Fibroblast of lung (primary cell): ENCODE data around the gene TTLL12. TPM values are rescaled to one million over a fixed set of nuclear protein-coding genes. Genes with fewer than 3 reads are reported as not detected.

ENCODE experiments used
- DNase-seq, 2 donors: peaks; one replicate each; pipeline versions ENCODE4 v3.0.0 to v3.0.0-alpha.2; 2010; ENCODE audit warnings: low read depth in 2 of 2
- H2AFZ ChIP-seq: 2 replicates; pipeline ENCODE4 v1.5.1; 2012; ENCODE audit warnings: low read length, control low read depth, inconsistent platforms
- H3K27ac ChIP-seq: 2 replicates; pipeline ENCODE4 v1.5.1; 2011; ENCODE audit warnings: low read length, control low read depth; ENCODE audit not compliant: insufficient read depth
- H3K27me3 ChIP-seq: 2 replicates; pipeline ENCODE4 v1.5.1; 2011; ENCODE audit warnings: mild to moderate bottlenecking, low read length; ENCODE audit not compliant: control insufficient read depth, insufficient read depth
- H3K36me3 ChIP-seq: 2 replicates; pipeline ENCODE4 v1.5.1; 2011; ENCODE audit warnings: low read length; ENCODE audit not compliant: control insufficient read depth, insufficient read depth
- H3K4me1 ChIP-seq: 2 replicates; pipeline ENCODE4 v1.5.1; 2011; ENCODE audit warnings: low read length; ENCODE audit not compliant: control insufficient read depth, insufficient read depth; ENCODE audit errors: extremely low read depth
- H3K4me2 ChIP-seq: 2 replicates; pipeline ENCODE4 v1.5.1; 2011; ENCODE audit warnings: low read length, control low read depth; ENCODE audit not compliant: insufficient read depth; ENCODE audit errors: extremely low read depth
- H3K4me3 ChIP-seq, 4 experiments: fragments of 200-600 bp in 1 of 4; sonication (generic) in 1 of 4; replicated peaks in 1 of 4; 2 replicates each; pipeline ENCODE4 v1.5.1; 2011 to 2016; ENCODE audit warnings: low read length in 4 of 4, low read depth in 3 of 4, mild to moderate bottlenecking in 3 of 4, control low read depth in 2 of 4, inconsistent platforms in 1 of 4, mixed read lengths in 1 of 4; ENCODE audit not compliant: insufficient read depth in 1 of 4; ENCODE audit errors: control extremely low read depth in 1 of 4
- H3K79me2 ChIP-seq: 2 replicates; pipeline ENCODE4 v1.5.1; 2012; ENCODE audit warnings: mild to moderate bottlenecking, low read length, inconsistent platforms; ENCODE audit not compliant: control insufficient read depth, insufficient read depth
- H3K9ac ChIP-seq: 2 replicates; pipeline ENCODE4 v1.5.1; 2011; ENCODE audit warnings: mild to moderate bottlenecking, low read length, control low read depth; ENCODE audit not compliant: insufficient read depth
- H3K9me3 ChIP-seq: 2 replicates; pipeline ENCODE4 v1.5.1; 2012; ENCODE audit warnings: low read depth, low read length; ENCODE audit not compliant: control insufficient read depth, insufficient read depth
- H4K20me1 ChIP-seq: 2 replicates; pipeline ENCODE4 v1.5.1; 2011; ENCODE audit warnings: low read length; ENCODE audit not compliant: control insufficient read depth, insufficient read depth; ENCODE audit errors: extremely low read depth
- CTCF ChIP-seq, 2 donors: IDR thresholded peaks in 1 of 2; conservative IDR thresholded peaks in 1 of 2; 1 replicate in 1 of 2; 2 replicates in 1 of 2; pipeline ENCODE4 v1.5.1; 2011 to 2012; ENCODE audit warnings: low read length in 2 of 2, control low read depth in 1 of 2, inconsistent platforms in 1 of 2, low read depth in 1 of 2, mild to moderate bottlenecking in 1 of 2
- EZH2 ChIP-seq: IDR thresholded peaks from 2 replicates; pipeline ENCODE4 v1.5.1; 2012; ENCODE audit warnings: low read length, control low read depth, mild to moderate bottlenecking; ENCODE audit errors: missing control alignments
- polyA plus RNA-seq, 2 donors: library from polyadenylated mRNA; depleted of rRNA in 1 of 2; stranded (reverse) in 1 of 2; unstranded in 1 of 2; fragments of >200 nt; gene quantifications; 2 replicates each; pipeline ENCODE4 v1.2.1, GENCODE V29; 2011 to 2012; ENCODE audit warnings: missing spikeins in 1 of 2
- total RNA-seq: library from RNA; depleted of rRNA; stranded (reverse); fragments of >200 nt; gene quantifications from 2 replicates; pipeline ENCODE4 v1.2.1, GENCODE V29; 2014

The TTLL12 gene
- total and polyA plus RNA-seq, 2 donors (not counting 1 experiment from before 2014, with no cell fraction given) = 6.0 to 14.7 TPM

GRCh38 chr22:43228330-43228729, 41.4 kb upstream of the TTLL12 start:
- Histone ChIP-seq H3K9ac (no peak overlapping the region), H4K20me1 (no peaks in the 10 kb centered on the region), H3K27me3 (peaks cover 9% of the 10 kb centered on the region), H3K4me3 (no peak overlapping the region), H3K27ac (no peak overlapping the region), H3K4me2 (no peak overlapping the region), H2AFZ (no peak overlapping the region), H3K36me3 (no peaks in the 10 kb centered on the region), H3K9me3 (no peaks in the 10 kb centered on the region), H3K4me1 (peaks cover 7% of the 10 kb centered on the region), H3K79me2 (no peaks in the 10 kb centered on the region)
- DNase-seq = peak in 1 of 2 donors; percentile 15
- peak in 1 of 2 donors; percentile 27 for TF ChIP-seq CTCF (conservative IDR thresholded peaks at IDR 0.05 in 1 of 2, IDR thresholded peaks at IDR 0.05 in 1 of 2; ENCODE audit: low read depth in 1 of 2, low read length in 2 of 2)
- no peak for TF ChIP-seq EZH2

- Histone ChIP-seq H4K20me1 (no peaks in the 10 kb centered on the region), H3K9me3 (no peaks in the 10 kb centered on the region), H3K27ac (no peak overlapping the region), H3K4me3 (no peak overlapping the region), H3K27me3 (peaks cover 9% of the 10 kb centered on the region), H3K79me2 (no peaks in the 10 kb centered on the region), H3K9ac (no peak overlapping the region), H3K4me2 (no peak overlapping the region), H3K4me1 (peaks cover 7% of the 10 kb centered on the region), H3K36me3 (no peaks in the 10 kb centered on the region), H2AFZ (no peak overlapping the region)
- DNase-seq = peak in 1 of 2 donors; percentile 29
- TF ChIP-seq CTCF (conservative IDR thresholded peaks at IDR 0.05 in 1 of 2, IDR thresholded peaks at IDR 0.05 in 1 of 2; ENCODE audit: low read depth in 1 of 2, low read length in 2 of 2) = no peak
Measured at GRCh38 chr22:43227239-43227630, 40.3 kb upstream of the TTLL12 start.

- H3K27ac ChIP-seq = no peak overlapping the region
- no peak overlapping the region for H3K4me2 ChIP-seq
- peaks cover 9% of the 10 kb centered on the region for H3K27me3 ChIP-seq
- H3K9ac ChIP-seq = peak overlapping the region; percentile 42
- no peaks in the 10 kb centered on the region for H3K79me2 ChIP-seq
- peak; percentile 40 to 41 for DNase-seq
- no peak overlapping the region for H2AFZ ChIP-seq
- H3K4me1 ChIP-seq = peaks cover 7% of the 10 kb centered on the region
- no peak for TF ChIP-seq CTCF (conservative IDR thresholded peaks at IDR 0.05 in 1 of 2, IDR thresholded peaks at IDR 0.05 in 1 of 2; ENCODE audit: low read depth in 1 of 2, low read length in 2 of 2)
- no peak for TF ChIP-seq EZH2
- no peaks in the 10 kb centered on the region for H3K36me3 ChIP-seq
- H3K4me3 ChIP-seq = no peak overlapping the region
- no peaks in the 10 kb centered on the region for H4K20me1 ChIP-seq
- no peaks in the 10 kb centered on the region for H3K9me3 ChIP-seq
Measured at GRCh38 chr22:43226377-43227238, 39.7 kb upstream of the TTLL12 start.
